ENCODE results near the gene KIR3DL2. TPM values are rescaled to one million over a fixed set of nuclear protein-coding genes. Genes with fewer than 3 reads are reported as not detected.
"Not testable (repeated sequence)": the region's sequence is repeated elsewhere in the genome, so short reads cannot be mapped to it uniquely, and the experiment has no call there.

Gene KIR3DL2
- total RNA-seq, result under 1 TPM in 1 of 4 donors, not detected in 3; 0.11 TPM
- not detected for polyA plus RNA-seq
- long read RNA-seq, donor 1, result 0 reads
- long read RNA-seq, donor 2, result 0 reads
- long read RNA-seq, donor 3, result 0 reads
- long read RNA-seq, donor 4, result 0 reads

GRCh38 chr19:54850061-54850640 lies at the start of gene KIR3DL2:
Gene KIR3DL2 (plus strand): TSS chr19:54850443. CDS start chr19:54850476, 33 bp downstream.
- H3K27me3 ChIP-seq (ENCODE audit: control insufficient read depth, insufficient read depth); H3K9me3 ChIP-seq (ENCODE audit: control insufficient read depth, low read length); H3K27ac ChIP-seq (ENCODE audit: low read length); H3K4me1 ChIP-seq (ENCODE audit: control insufficient read depth, insufficient read depth, low read length); ATAC-seq; H3K4me3 ChIP-seq (ENCODE audit: low read length); DNase-seq; intact Hi-C loops (cut with DNase I): not testable (repeated sequence)
- 83% methylated on average over 16 of the region's 16 CpGs for WGBS

- 84% methylated on average over 10 of the region's 10 CpGs for WGBS
- Histone ChIP-seq H3K27ac (ENCODE audit: low read length) (no peak within 1 kb of the TSS), H3K9me3 (ENCODE audit: control insufficient read depth, low read length) (no peaks in the 10 kb centered on the region), H3K4me1 (ENCODE audit: control insufficient read depth, insufficient read depth, low read length) (no peaks in the 10 kb centered on the region), H3K4me3 (ENCODE audit: low read length) (no peak within 1 kb of the TSS), H3K27me3 (ENCODE audit: control insufficient read depth, insufficient read depth) (no peaks in the 10 kb centered on the region)
- intact Hi-C loops (cut with DNase I), result no loop called here
- DNase-seq (no peak), ATAC-seq (no peak)
Measured at GRCh38 chr19:54803410-54803809, 46.8 kb upstream of the KIR3DL2 start, which contains the start of gene KIR2DL4. Gene KIR2DL4 (plus strand): TSS chr19:54803610. CDS start chr19:54803652, 42 bp downstream.

- H3K4me1 ChIP-seq (ENCODE audit: control insufficient read depth, insufficient read depth, low read length), result no peaks in the 10 kb centered on the region
- H3K4me3 ChIP-seq (ENCODE audit: low read length), result no peak overlapping the region
- DNase-seq (no peak), ATAC-seq (no peak)
- H3K27ac ChIP-seq (ENCODE audit: low read length), result no peak overlapping the region
- WGBS, result 60% methylated on average over 5 of the region's 5 CpGs
- no peaks in the 10 kb centered on the region for H3K27me3 ChIP-seq (ENCODE audit: control insufficient read depth, insufficient read depth)
- intact Hi-C loops (cut with DNase I), result no loop called here
- H3K9me3 ChIP-seq (ENCODE audit: control insufficient read depth, low read length), result no peaks in the 10 kb centered on the region
Measured at GRCh38 chr19:54804101-54804500, 46.1 kb upstream of the KIR3DL2 start.

GRCh38 chr19:54804571-54804970 lies 45.7 kb upstream of the KIR3DL2 start:
- Histone ChIP-seq H3K27me3 (ENCODE audit: control insufficient read depth, insufficient read depth) (no peaks in the 10 kb centered on the region), H3K9me3 (ENCODE audit: control insufficient read depth, low read length) (no peaks in the 10 kb centered on the region), H3K27ac (ENCODE audit: low read length) (no peak overlapping the region), H3K4me3 (ENCODE audit: low read length) (no peak overlapping the region), H3K4me1 (ENCODE audit: control insufficient read depth, insufficient read depth, low read length) (no peaks in the 10 kb centered on the region)
- DNase-seq (no peak), ATAC-seq (no peak)
- WGBS, result 85% methylated on average over 10 of the region's 10 CpGs
- intact Hi-C loops (cut with DNase I), result no loop called here

- Histone ChIP-seq H3K9me3 (ENCODE audit: control insufficient read depth, low read length) (no peaks in the 10 kb centered on the region), H3K27me3 (ENCODE audit: control insufficient read depth, insufficient read depth) (no peaks in the 10 kb centered on the region), H3K4me3 (ENCODE audit: low read length) (no peak overlapping the region), H3K27ac (ENCODE audit: low read length) (no peak overlapping the region), H3K4me1 (ENCODE audit: control insufficient read depth, insufficient read depth, low read length) (no peaks in the 10 kb centered on the region)
- ATAC-seq (no peak), DNase-seq (no peak)
- intact Hi-C loops (cut with DNase I), result no loop called here
- 79% methylated on average over 14 of the region's 14 CpGs for WGBS
Measured at GRCh38 chr19:54805665-54806515, 44.4 kb upstream of the KIR3DL2 start.

- ATAC-seq, result no peak
- H3K4me1 ChIP-seq (ENCODE audit: control insufficient read depth, insufficient read depth, low read length), result no peaks in the 10 kb centered on the region
- no peaks in the 10 kb centered on the region for H3K27me3 ChIP-seq (ENCODE audit: control insufficient read depth, insufficient read depth)
- H3K27ac ChIP-seq (ENCODE audit: low read length), result no peak overlapping the region
- intact Hi-C loops (cut with DNase I), result no loop called here
- H3K9me3 ChIP-seq (ENCODE audit: control insufficient read depth, low read length), result no peaks in the 10 kb centered on the region
- 77% methylated on average over 2 of the region's 2 CpGs for WGBS
- no peak for DNase-seq
- H3K4me3 ChIP-seq (ENCODE audit: low read length), result no peak overlapping the region
Measured at GRCh38 chr19:54806516-54806838, 43.8 kb upstream of the KIR3DL2 start.

- H3K9me3 ChIP-seq (ENCODE audit: control insufficient read depth, low read length); DNase-seq; ATAC-seq; H3K27ac ChIP-seq (ENCODE audit: low read length); H3K4me1 ChIP-seq (ENCODE audit: control insufficient read depth, insufficient read depth, low read length); H3K27me3 ChIP-seq (ENCODE audit: control insufficient read depth, insufficient read depth); intact Hi-C loops (cut with DNase I); H3K4me3 ChIP-seq (ENCODE audit: low read length): not testable (repeated sequence)
- WGBS, result 56% methylated on average over 3 of the region's 3 CpGs
Measured at GRCh38 chr19:54814571-54814970, 35.7 kb upstream of the KIR3DL2 start.

GRCh38 chr19:54816251-54816650 lies 34.0 kb upstream of the KIR3DL2 start, which contains the start of gene KIR3DL1:
Gene KIR3DL1 (plus strand): TSS chr19:54816468.
- H3K27me3 ChIP-seq (ENCODE audit: control insufficient read depth, insufficient read depth); H3K4me1 ChIP-seq (ENCODE audit: control insufficient read depth, insufficient read depth, low read length); intact Hi-C loops (cut with DNase I); H3K4me3 ChIP-seq (ENCODE audit: low read length); ATAC-seq; DNase-seq; H3K27ac ChIP-seq (ENCODE audit: low read length); H3K9me3 ChIP-seq (ENCODE audit: control insufficient read depth, low read length): not testable (repeated sequence)
- WGBS, result 83% methylated on average over 17 of the region's 17 CpGs

GRCh38 chr19:54817670-54818536 lies 32.3 kb upstream of the KIR3DL2 start:
- Histone ChIP-seq H3K9me3 (ENCODE audit: control insufficient read depth, low read length) (no peaks in the 10 kb centered on the region), H3K4me1 (ENCODE audit: control insufficient read depth, insufficient read depth, low read length) (no peaks in the 10 kb centered on the region), H3K27ac (ENCODE audit: low read length) (no peak overlapping the region), H3K27me3 (ENCODE audit: control insufficient read depth, insufficient read depth) (no peaks in the 10 kb centered on the region), H3K4me3 (ENCODE audit: low read length) (no peak overlapping the region)
- intact Hi-C loops (cut with DNase I), result no loop called here
- ATAC-seq, result no peak
- 79% methylated on average over 15 of the region's 15 CpGs for WGBS
- no peak for DNase-seq

GRCh38 chr19:54824416-54824815 lies 25.8 kb upstream of the KIR3DL2 start:
- ATAC-seq; H3K27ac ChIP-seq (ENCODE audit: low read length); H3K4me3 ChIP-seq (ENCODE audit: low read length); DNase-seq; H3K4me1 ChIP-seq (ENCODE audit: control insufficient read depth, insufficient read depth, low read length); H3K27me3 ChIP-seq (ENCODE audit: control insufficient read depth, insufficient read depth); intact Hi-C loops (cut with DNase I); H3K9me3 ChIP-seq (ENCODE audit: control insufficient read depth, low read length): not testable (repeated sequence)
- WGBS, result 62% methylated on average over 4 of the region's 4 CpGs

Data from right cardiac atrium (tissue), 5 donors.